Astrocyte (in vitro differentiated cells and primary cell): ENCODE results near the gene RAB3IL1.

Experiments
- CTCF ChIP-seq: IDR thresholded peaks from 2 replicates; pipeline ENCODE4 v1.5.1; 2011; ENCODE audit warnings: low read depth, mild to moderate bottlenecking, inconsistent platforms, low read length, moderate library complexity; ENCODE audit not compliant: insufficient read depth
- EZH2 ChIP-seq: IDR thresholded peaks from 2 replicates; pipeline ENCODE4 v1.6.1; 2012; ENCODE audit warnings: mild to moderate bottlenecking, low read length, inconsistent platforms; ENCODE audit not compliant: insufficient read depth

- TF ChIP-seq CTCF (no peak), EZH2 (no peak)
Observed at GRCh38 chr11:61853698-61854169, 63.6 kb downstream of the RAB3IL1 start.
